ENCODE measurements around the gene MICALL2.

Gene MICALL2

GRCh38 chr7:1388021-1388702 lies 71.1 kb downstream of the MICALL2 start:
- no peak for DNase-seq

- DNase-seq = no peak
Measured at GRCh38 chr7:1387261-1387660, 72.0 kb downstream of the MICALL2 start.

GRCh38 chr7:1386623-1387220 lies 72.5 kb downstream of the MICALL2 start:
- DNase-seq = no peak

GRCh38 chr7:1385809-1386622 lies 73.3 kb downstream of the MICALL2 start:
- no peak for DNase-seq

GRCh38 chr7:1385086-1385808 lies 74.0 kb downstream of the MICALL2 start:
- no peak for DNase-seq
